ENCODE results near the gene FAM20C.

- TF ChIP-seq CTCF (IDR thresholded peaks at IDR 0.05; ENCODE audit: low read depth, low read length): no peak
- TF ChIP-seq EZH2phosphoT487 (IDR thresholded peaks at IDR 0.05; ENCODE audit: low read depth): no peak
These were observed 49.1 kb upstream of the FAM20C start for GRCh38 chr7:143145-143751.
